Activated CD8-positive, alpha-beta memory T cell treated with anti-CD3 and anti-CD28 coated beads, Interleukin-2, amount 10 ng/mL, durations not matched to agents 7 days and 5 days (primary cell): ENCODE results near the gene UBR4. TPM values are rescaled to one million over a fixed set of nuclear protein-coding genes. Genes with fewer than 3 reads are reported as not detected.

ENCODE experiments used
- ATAC-seq: fragments of 150-1000 bp; cut with Tn5 transposase; one replicate; pipeline ENCODE4 v1.10.0; 2021; ENCODE audit warnings: moderate library complexity
- CTCF ChIA-PET: fragments of 350-600 bp; sonication (Branson Sonifier 250); formaldehyde crosslinking; loops from one replicate; lab custom pipeline; 2021; ENCODE audit warnings: antibody characterized with exemption; lab: Charles Lee
- DNase-seq: peaks from one replicate; pipeline ENCODE4 v3.0.0-alpha.2; 2020
- H3K27ac Mint-ChIP-seq: one replicate; pipeline ENCODE4 v1.8.0; 2021; ENCODE audit warnings: mild to moderate bottlenecking, mixed read lengths
- H3K27me3 Mint-ChIP-seq: one replicate; pipeline ENCODE4 v1.8.0; 2021; ENCODE audit warnings: mixed read lengths
- H3K36me3 Mint-ChIP-seq: one replicate; pipeline ENCODE4 v1.8.0; 2021; ENCODE audit warnings: mild to moderate bottlenecking, mixed read lengths
- H3K4me1 Mint-ChIP-seq: one replicate; pipeline ENCODE4 v1.8.0; 2021; ENCODE audit warnings: mixed read lengths
- H3K4me3 Mint-ChIP-seq: one replicate; pipeline ENCODE4 v1.8.0; 2021; ENCODE audit warnings: mild to moderate bottlenecking, moderate library complexity, mixed read lengths
- H3K9me3 Mint-ChIP-seq: one replicate; pipeline ENCODE4 v1.8.0; 2022; ENCODE audit warnings: low read depth, mixed read lengths
- total RNA-seq, 2 experiments: library from RNA; stranded (reverse); gene quantifications; one replicate each; pipeline ENCODE4 v1.2.3, GENCODE V29; 2021

The UBR4 gene
- total RNA-seq, 2 experiments from 2014 or later = 140 to 144 TPM

GRCh38 chr1:19067182-19067911 is 142.7 kb downstream of the UBR4 start:
- H3K4me3 Mint-ChIP-seq = no peak overlapping the region
- no peak overlapping the region for H3K27ac Mint-ChIP-seq
- H3K9me3 Mint-ChIP-seq = no peaks in the 10 kb centered on the region
- DNase-seq (no peak), ATAC-seq (no peak)
- H3K27me3 Mint-ChIP-seq = no peaks in the 10 kb centered on the region
- CTCF ChIA-PET = no interaction called here
- no peaks in the 10 kb centered on the region for H3K36me3 Mint-ChIP-seq
- no peaks in the 10 kb centered on the region for H3K4me1 Mint-ChIP-seq

GRCh38 chr1:19066874-19067181 is 143.2 kb downstream of the UBR4 start:
- Mint-ChIP-seq H3K4me1 (no peaks in the 10 kb centered on the region), H3K4me3 (no peak overlapping the region), H3K9me3 (no peaks in the 10 kb centered on the region), H3K27ac (no peak overlapping the region), H3K27me3 (no peaks in the 10 kb centered on the region), H3K36me3 (no peaks in the 10 kb centered on the region)
- no peak for ATAC-seq
- CTCF ChIA-PET = no interaction called here
- no peak for DNase-seq

DNA sequence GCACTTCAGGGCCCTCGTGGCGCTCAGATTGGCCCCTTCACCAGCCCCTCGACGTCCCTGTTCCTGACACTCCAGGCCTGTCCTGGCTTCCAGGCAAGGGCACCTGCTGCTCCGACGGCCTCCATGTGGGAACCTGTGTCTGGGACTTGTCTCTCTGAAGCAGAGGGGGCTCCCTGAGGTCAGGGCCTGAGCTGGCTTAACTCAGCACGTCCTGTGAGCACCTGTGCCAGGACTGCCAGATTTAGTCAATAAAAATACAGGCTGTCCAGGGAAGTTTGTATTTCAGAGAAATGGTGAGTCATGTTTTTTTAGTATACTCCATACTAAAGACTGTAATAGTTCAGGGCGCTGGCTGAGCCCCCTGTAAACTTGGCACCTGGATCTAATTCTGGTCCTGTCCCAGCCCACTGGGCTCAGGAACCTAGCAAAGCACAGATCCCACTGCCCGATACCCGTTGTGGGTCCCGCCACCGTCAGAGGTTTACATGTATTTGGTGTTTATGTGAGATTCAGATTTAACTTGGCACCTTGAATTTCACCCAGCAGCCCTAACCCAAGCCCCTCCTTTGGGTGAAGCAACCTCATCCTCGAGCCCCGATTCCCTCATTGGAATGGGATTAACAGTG is 143.7 kb downstream of the UBR4 start:
- H3K36me3 Mint-ChIP-seq = peaks cover 1% of the 10 kb centered on the region
- H3K27me3 Mint-ChIP-seq = peaks cover under 1% of the 10 kb centered on the region
- H3K9me3 Mint-ChIP-seq = peaks cover under 1% of the 10 kb centered on the region
- CTCF ChIA-PET = no interaction called here
- H3K4me1 Mint-ChIP-seq = peaks cover under 1% of the 10 kb centered on the region
- H3K27ac Mint-ChIP-seq = no peak overlapping the region
- no peak overlapping the region for H3K4me3 Mint-ChIP-seq
- DNase-seq (no peak), ATAC-seq (no peak)

GRCh38 chr1:19065526-19066247 is 144.4 kb downstream of the UBR4 start:
- Mint-ChIP-seq H3K27me3 (peaks cover 2% of the 10 kb centered on the region), H3K4me3 (no peak overlapping the region), H3K9me3 (peaks cover 5% of the 10 kb centered on the region), H3K27ac (no peak overlapping the region), H3K36me3 (peaks cover 3% of the 10 kb centered on the region), H3K4me1 (peaks cover 2% of the 10 kb centered on the region)
- no peak for ATAC-seq
- CTCF ChIA-PET = no interaction called here
- DNase-seq = no peak

- DNase-seq (no peak), ATAC-seq (no peak)
- Mint-ChIP-seq H3K4me1 (peaks cover 2% of the 10 kb centered on the region), H3K9me3 (peaks cover 5% of the 10 kb centered on the region), H3K36me3 (peaks cover 3% of the 10 kb centered on the region), H3K4me3 (no peak overlapping the region), H3K27me3 (peaks cover 2% of the 10 kb centered on the region), H3K27ac (no peak overlapping the region)
- CTCF ChIA-PET = no interaction called here
Observed at GRCh38 chr1:19064906-19065450, 145.1 kb downstream of the UBR4 start.

GRCh38 chr1:19063122-19063521 is 146.9 kb downstream of the UBR4 start:
- CTCF ChIA-PET = no interaction called here
- H3K36me3 Mint-ChIP-seq = peaks cover 3% of the 10 kb centered on the region
- DNase-seq (no peak), ATAC-seq (no peak)
- peaks cover 2% of the 10 kb centered on the region for H3K27me3 Mint-ChIP-seq
- peaks cover 5% of the 10 kb centered on the region for H3K9me3 Mint-ChIP-seq
- H3K27ac Mint-ChIP-seq = no peak overlapping the region
- peaks cover 2% of the 10 kb centered on the region for H3K4me1 Mint-ChIP-seq
- no peak overlapping the region for H3K4me3 Mint-ChIP-seq

DNA sequence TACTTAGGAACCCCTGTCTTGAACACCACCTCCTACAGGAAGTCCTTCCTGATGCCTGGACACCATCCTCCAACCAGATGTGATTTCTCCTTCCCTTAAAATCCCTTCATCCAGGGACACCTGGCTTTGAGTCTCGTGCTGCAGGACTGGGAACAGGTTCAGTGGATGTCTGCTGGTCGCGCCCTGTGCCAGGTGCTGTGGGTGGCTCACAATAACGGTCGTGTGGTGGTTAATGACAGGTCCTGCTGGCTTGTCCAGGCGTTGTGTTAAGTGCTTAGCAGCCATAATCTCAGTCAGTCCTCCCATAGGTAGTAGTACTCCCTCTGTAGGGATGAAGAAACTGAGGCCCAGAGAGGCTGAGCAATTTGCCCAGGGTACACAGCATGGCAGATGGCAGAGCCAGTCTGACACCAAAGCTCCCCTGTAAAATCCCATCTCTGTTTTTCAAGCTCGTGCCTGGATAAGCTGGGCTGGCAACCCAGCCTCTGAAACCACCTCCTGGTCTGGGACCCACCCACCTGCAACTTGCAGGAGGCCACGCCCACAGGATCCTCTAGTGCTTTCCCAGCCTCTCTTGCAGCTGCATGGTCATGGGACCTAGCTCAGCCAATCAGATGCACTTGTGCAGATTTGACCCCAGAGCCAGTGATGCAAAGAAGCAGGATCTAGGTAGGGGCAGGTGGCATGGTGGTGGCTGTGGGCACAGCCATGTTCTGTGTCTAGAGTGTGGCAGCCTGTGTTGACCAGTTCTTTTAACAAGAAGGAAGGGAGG is 147.6 kb downstream of the UBR4 start:
- Mint-ChIP-seq H3K27ac (no peak overlapping the region), H3K9me3 (peaks cover 5% of the 10 kb centered on the region), H3K4me1 (peaks cover 2% of the 10 kb centered on the region), H3K27me3 (peaks cover 2% of the 10 kb centered on the region), H3K36me3 (peaks cover 3% of the 10 kb centered on the region), H3K4me3 (no peak overlapping the region)
- CTCF ChIA-PET = no interaction called here
- ATAC-seq (no peak), DNase-seq (no peak)

DNA sequence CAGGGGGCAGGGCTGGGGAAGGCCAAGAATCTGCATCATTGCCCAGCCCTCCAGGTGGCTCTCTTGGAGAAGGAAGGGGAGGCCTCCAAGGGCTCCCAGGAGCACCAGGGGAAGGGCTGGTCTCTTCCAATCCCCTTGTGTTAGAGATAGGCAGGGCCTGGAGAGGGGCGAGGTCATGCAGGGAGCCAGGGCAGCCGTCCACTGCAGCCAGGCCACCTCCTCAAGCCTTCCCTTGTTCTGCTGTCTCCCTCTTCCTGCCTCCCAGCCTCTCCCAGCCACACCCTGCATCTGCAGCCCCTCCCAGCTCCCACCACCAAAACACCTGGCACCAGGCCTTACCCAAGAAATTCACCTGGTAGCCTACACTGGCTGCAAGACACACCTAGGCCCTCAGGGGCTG is 148.3 kb downstream of the UBR4 start:
- no peak overlapping the region for H3K4me3 Mint-ChIP-seq
- peaks cover 2% of the 10 kb centered on the region for H3K27me3 Mint-ChIP-seq
- H3K27ac Mint-ChIP-seq = no peak overlapping the region
- CTCF ChIA-PET = no interaction called here
- DNase-seq (no peak), ATAC-seq (no peak)
- H3K9me3 Mint-ChIP-seq = peaks cover 5% of the 10 kb centered on the region
- H3K36me3 Mint-ChIP-seq = peaks cover 3% of the 10 kb centered on the region
- H3K4me1 Mint-ChIP-seq = peaks cover 2% of the 10 kb centered on the region

- peaks cover 3% of the 10 kb centered on the region for H3K36me3 Mint-ChIP-seq
- H3K27ac Mint-ChIP-seq = peak overlapping the region; percentile 80
- ATAC-seq (peak; percentile 12), DNase-seq (no peak)
- peaks cover 5% of the 10 kb centered on the region for H3K9me3 Mint-ChIP-seq
- CTCF ChIA-PET = no interaction called here
- peak overlapping the region; percentile 14 for H3K4me3 Mint-ChIP-seq
- H3K4me1 Mint-ChIP-seq = peaks cover 2% of the 10 kb centered on the region
- H3K27me3 Mint-ChIP-seq = peaks cover 6% of the 10 kb centered on the region
Observed at GRCh38 chr1:19061343-19061742, 148.7 kb downstream of the UBR4 start.

GRCh38 chr1:19059773-19060172 is 150.3 kb downstream of the UBR4 start:
- no peak overlapping the region for H3K4me3 Mint-ChIP-seq
- H3K9me3 Mint-ChIP-seq = peaks cover 5% of the 10 kb centered on the region
- peaks cover 22% of the 10 kb centered on the region for H3K27me3 Mint-ChIP-seq
- H3K27ac Mint-ChIP-seq = no peak overlapping the region
- ATAC-seq = no peak
- H3K36me3 Mint-ChIP-seq = peaks cover 3% of the 10 kb centered on the region
- peaks cover 2% of the 10 kb centered on the region for H3K4me1 Mint-ChIP-seq
- CTCF ChIA-PET = interaction anchor here (1.5 to 1.6 kb wide), 2 partner anchors 15 to 154 kb away, joined by 3 to 4 read pairs; no protein-coding TSS in a partner anchor
- DNase-seq = no peak

GRCh38 chr1:19058476-19058797 is 151.6 kb downstream of the UBR4 start:
- DNase-seq (no peak), ATAC-seq (no peak)
- peaks cover 2% of the 10 kb centered on the region for H3K4me1 Mint-ChIP-seq
- H3K27me3 Mint-ChIP-seq = peaks cover 31% of the 10 kb centered on the region
- CTCF ChIA-PET = interaction anchor here (1.2 to 1.6 kb wide), 2 partner anchors 9 to 153 kb away, joined by 4 to 5 read pairs; no protein-coding TSS in a partner anchor
- no peak overlapping the region for H3K4me3 Mint-ChIP-seq
- peaks cover 5% of the 10 kb centered on the region for H3K9me3 Mint-ChIP-seq
- H3K27ac Mint-ChIP-seq = no peak overlapping the region
- H3K36me3 Mint-ChIP-seq = peaks cover 3% of the 10 kb centered on the region

- no peak for DNase-seq
- Mint-ChIP-seq H3K36me3 (peaks cover 3% of the 10 kb centered on the region), H3K9me3 (peaks cover 5% of the 10 kb centered on the region), H3K4me1 (peaks cover 2% of the 10 kb centered on the region), H3K27ac (no peak overlapping the region), H3K4me3 (no peak overlapping the region), H3K27me3 (peaks cover 31% of the 10 kb centered on the region)
- CTCF ChIA-PET = interaction anchor here (1.2 kb wide), 1 partner anchor 8 kb away, joined by 5 read pairs; no protein-coding TSS in a partner anchor
- ATAC-seq = no peak
Observed at GRCh38 chr1:19057784-19058475, 152.1 kb downstream of the UBR4 start.
